ENCODE measurements around the gene NUP210.

GRCh38 chr3:13316603-13317002 lies 103.5 kb downstream of the NUP210 start:
- TF ChIP-seq, protein P1, sequence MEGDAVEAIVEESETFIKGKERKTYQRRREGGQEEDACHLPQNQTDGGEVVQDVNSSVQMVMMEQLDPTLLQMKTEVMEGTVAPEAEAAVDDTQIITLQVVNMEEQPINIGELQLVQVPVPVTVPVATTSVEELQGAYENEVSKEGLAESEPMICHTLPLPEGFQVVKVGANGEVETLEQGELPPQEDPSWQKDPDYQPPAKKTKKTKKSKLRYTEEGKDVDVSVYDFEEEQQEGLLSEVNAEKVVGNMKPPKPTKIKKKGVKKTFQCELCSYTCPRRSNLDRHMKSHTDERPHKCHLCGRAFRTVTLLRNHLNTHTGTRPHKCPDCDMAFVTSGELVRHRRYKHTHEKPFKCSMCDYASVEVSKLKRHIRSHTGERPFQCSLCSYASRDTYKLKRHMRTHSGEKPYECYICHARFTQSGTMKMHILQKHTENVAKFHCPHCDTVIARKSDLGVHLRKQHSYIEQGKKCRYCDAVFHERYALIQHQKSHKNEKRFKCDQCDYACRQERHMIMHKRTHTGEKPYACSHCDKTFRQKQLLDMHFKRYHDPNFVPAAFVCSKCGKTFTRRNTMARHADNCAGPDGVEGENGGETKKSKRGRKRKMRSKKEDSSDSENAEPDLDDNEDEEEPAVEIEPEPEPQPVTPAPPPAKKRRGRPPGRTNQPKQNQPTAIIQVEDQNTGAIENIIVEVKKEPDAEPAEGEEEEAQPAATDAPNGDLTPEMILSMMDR (conservative IDR thresholded peaks at IDR 0.05; ENCODE audit: low read depth in 2 of 2), result no peak
- TF ChIP-seq EZH2 (IDR thresholded peaks at IDR 0.05; ENCODE audit: low read depth, unreplicated experiment) (no peak), EZH2phosphoT487 (IDR thresholded peaks at IDR 0.05; ENCODE audit: unreplicated experiment) (no peak), POLR2AphosphoS5 (IDR thresholded peaks at IDR 0.05; ENCODE audit: low read depth) (no peak), REST (IDR thresholded peaks at IDR 0.05; ENCODE audit: unreplicated experiment) (no peak), CREB1 (CRISPR knock-in tag; IDR thresholded peaks at IDR 0.05; ENCODE audit: low read depth) (no peak), ETS1 (IDR thresholded peaks at IDR 0.05) (no peak), ZNF114 (CRISPR knock-in tag; IDR thresholded peaks at IDR 0.05) (no peak), ZNF331 (CRISPR knock-in tag; IDR thresholded peaks at IDR 0.05; ENCODE audit: low read depth) (no peak), STAT1 (IDR thresholded peaks at IDR 0.05; ENCODE audit: unreplicated experiment) (no peak), JUNB (IDR thresholded peaks at IDR 0.05; ENCODE audit: unreplicated experiment) (no peak), NANOG (IDR thresholded peaks at IDR 0.05; ENCODE audit: borderline replicate concordance) (no peak)

Data from GM23338 (cell line).